ENCODE data around the gene DPF3.

Gene DPF3

GRCh38 chr14:72701237-72701565 is 192.7 kb downstream of the DPF3 start:
- WGBS (ENCODE audit: extremely low coverage, insufficient coverage, insufficient read length) = no CpG with 5 or more reads among the region's 7 CpGs
- Histone ChIP-seq H4K8ac (ENCODE audit: low read depth, low read length) (no peak overlapping the region), H2AK5ac (ENCODE audit: low read length) (no peak overlapping the region), H3K18ac (ENCODE audit: low read length) (no peak overlapping the region), H3K36me3 (ENCODE audit: control insufficient read depth in 1 of 2, insufficient read depth in 2 of 2, low read length in 2 of 2) (no peaks in the 10 kb centered on the region), H3K4ac (ENCODE audit: low read depth, low read length) (no peak overlapping the region), H3K27me3 (ENCODE audit: insufficient read depth, low read length) (no peaks in the 10 kb centered on the region), H4K91ac (ENCODE audit: low read depth, low read length) (no peak overlapping the region), H3K9ac (ENCODE audit: low read length) (no peak overlapping the region), H2AFZ (ENCODE audit: insufficient read depth, low read length, poor library complexity) (no peak overlapping the region), H3K14ac (ENCODE audit: low read length) (no peak overlapping the region), H3K79me2 (ENCODE audit: control insufficient read depth, insufficient read depth, low read length, poor library complexity) (no peaks in the 10 kb centered on the region), H3K9me3 (ENCODE audit: insufficient read depth, low read depth, low read length) (peaks cover 4% of the 10 kb centered on the region), H3K4me2 (ENCODE audit: low read length) (no peak overlapping the region), H3K4me3 (ENCODE audit: low read depth, low read length) (no peak overlapping the region), H3K27ac (ENCODE audit: low read depth, low read length) (no peak overlapping the region), H2BK5ac (ENCODE audit: low read depth, low read length, poor library complexity) (no peak overlapping the region), H3K23ac (ENCODE audit: low read length) (no peak overlapping the region), H2BK12ac (ENCODE audit: low read length) (no peak overlapping the region), H2BK120ac (ENCODE audit: insufficient read depth, low read length, poor library complexity) (no peak overlapping the region), H4K12ac (ENCODE audit: low read depth, low read length) (no peak overlapping the region), H3K79me1 (ENCODE audit: low read length) (no peaks in the 10 kb centered on the region), H3K4me1 (ENCODE audit: control insufficient read depth in 1 of 2, insufficient read depth in 2 of 2, low read length in 2 of 2) (peaks cover 0 to 2% of the 10 kb centered on the region in 2 experiments)
- no peak for DNase-seq

DNA sequence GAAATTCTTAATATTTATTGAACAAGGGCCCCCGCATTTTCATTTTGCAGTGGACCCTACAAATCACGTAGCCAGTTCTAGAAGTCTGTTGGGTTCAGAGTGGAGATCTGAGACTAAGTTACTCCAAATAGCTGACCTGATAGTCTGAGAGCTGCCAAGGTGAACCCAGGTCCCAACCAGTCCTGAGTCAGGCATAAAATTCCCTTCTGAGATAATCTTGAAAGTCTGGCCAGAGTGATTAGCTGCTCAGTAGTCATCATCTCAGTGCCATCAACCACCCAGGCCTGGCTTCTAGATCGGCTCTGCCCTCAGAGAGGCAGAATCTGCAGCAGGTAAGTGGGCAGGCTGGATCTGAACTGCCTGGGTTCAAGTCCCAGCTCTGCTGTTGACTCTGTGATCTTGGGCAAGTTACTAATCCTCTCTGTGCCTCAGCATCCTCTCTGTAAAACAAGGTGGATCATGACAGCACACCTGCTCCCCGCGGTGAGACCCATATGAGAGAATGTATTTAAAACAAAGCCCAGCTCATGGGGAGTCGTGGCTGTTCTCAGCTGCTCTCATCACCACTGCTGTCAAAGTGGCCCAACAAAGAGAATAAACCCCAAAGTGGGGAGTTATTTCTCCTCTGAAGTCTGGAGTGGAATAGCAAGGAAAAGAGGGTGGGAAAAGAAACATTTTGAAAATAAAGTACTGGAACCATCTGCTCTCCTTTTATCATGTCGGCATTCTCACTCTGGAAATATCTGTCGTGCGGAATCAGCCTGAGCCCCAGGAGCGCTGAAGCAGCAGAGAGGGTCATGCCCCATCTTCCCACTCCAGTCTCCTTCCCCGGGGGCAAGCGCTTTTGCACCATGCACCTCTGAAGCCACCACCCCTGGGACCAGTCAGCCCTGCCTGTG is 193.3 kb downstream of the DPF3 start:
- no peaks in the 10 kb centered on the region for H3K79me2 ChIP-seq (ENCODE audit: control insufficient read depth, insufficient read depth, low read length, poor library complexity)
- no peak overlapping the region for H3K14ac ChIP-seq (ENCODE audit: low read length)
- no peak overlapping the region for H3K9ac ChIP-seq (ENCODE audit: low read length)
- no peak overlapping the region for H3K4ac ChIP-seq (ENCODE audit: low read depth, low read length)
- H2BK120ac ChIP-seq (ENCODE audit: insufficient read depth, low read length, poor library complexity) = no peak overlapping the region
- no peak overlapping the region for H3K27ac ChIP-seq (ENCODE audit: low read depth, low read length)
- no peak overlapping the region for H3K23ac ChIP-seq (ENCODE audit: low read length)
- H3K27me3 ChIP-seq (ENCODE audit: insufficient read depth, low read length) = no peaks in the 10 kb centered on the region
- no peak overlapping the region for H3K4me2 ChIP-seq (ENCODE audit: low read length)
- H3K9me3 ChIP-seq (ENCODE audit: insufficient read depth, low read depth, low read length) = peaks cover 3% of the 10 kb centered on the region
- no peak overlapping the region for H3K18ac ChIP-seq (ENCODE audit: low read length)
- H2BK5ac ChIP-seq (ENCODE audit: low read depth, low read length, poor library complexity) = no peak overlapping the region
- H2BK12ac ChIP-seq (ENCODE audit: low read length) = no peak overlapping the region
- H4K91ac ChIP-seq (ENCODE audit: low read depth, low read length) = no peak overlapping the region
- no peak overlapping the region for H2AK5ac ChIP-seq (ENCODE audit: low read length)
- no peak overlapping the region for H4K12ac ChIP-seq (ENCODE audit: low read depth, low read length)
- H3K4me3 ChIP-seq (ENCODE audit: low read depth, low read length) = no peak overlapping the region
- peaks cover 0 to 2% of the 10 kb centered on the region in 2 experiments for H3K4me1 ChIP-seq (ENCODE audit: control insufficient read depth in 1 of 2, insufficient read depth in 2 of 2, low read length in 2 of 2)
- DNase-seq = no peak
- H3K36me3 ChIP-seq (ENCODE audit: control insufficient read depth in 1 of 2, insufficient read depth in 2 of 2, low read length in 2 of 2) = no peaks in the 10 kb centered on the region
- H4K8ac ChIP-seq (ENCODE audit: low read depth, low read length) = no peak overlapping the region
- WGBS (ENCODE audit: extremely low coverage, insufficient coverage, insufficient read length) = no CpG with 5 or more reads among the region's 12 CpGs
- H3K79me1 ChIP-seq (ENCODE audit: low read length) = no peaks in the 10 kb centered on the region
- H2AFZ ChIP-seq (ENCODE audit: insufficient read depth, low read length, poor library complexity) = no peak overlapping the region

- H2BK12ac ChIP-seq (ENCODE audit: low read length) = no peak overlapping the region
- peak in 1 of 2 donors; percentile 13 for DNase-seq
- no peak overlapping the region for H4K8ac ChIP-seq (ENCODE audit: low read depth, low read length)
- no peak overlapping the region for H4K12ac ChIP-seq (ENCODE audit: low read depth, low read length)
- H3K9me3 ChIP-seq (ENCODE audit: insufficient read depth, low read depth, low read length) = no peaks in the 10 kb centered on the region
- no peak overlapping the region for H2AFZ ChIP-seq (ENCODE audit: insufficient read depth, low read length, poor library complexity)
- no peak overlapping the region for H3K18ac ChIP-seq (ENCODE audit: low read length)
- H3K79me1 ChIP-seq (ENCODE audit: low read length) = no peaks in the 10 kb centered on the region
- no peak overlapping the region for H3K27ac ChIP-seq (ENCODE audit: low read depth, low read length)
- no peak overlapping the region for H3K23ac ChIP-seq (ENCODE audit: low read length)
- H3K9ac ChIP-seq (ENCODE audit: low read length) = no peak overlapping the region
- H3K36me3 ChIP-seq (ENCODE audit: control insufficient read depth in 1 of 2, insufficient read depth in 2 of 2, low read length in 2 of 2) = no peaks in the 10 kb centered on the region
- H3K4me3 ChIP-seq (ENCODE audit: low read depth, low read length) = no peak overlapping the region
- no peak overlapping the region for H3K4me2 ChIP-seq (ENCODE audit: low read length)
- no peaks in the 10 kb centered on the region for H3K27me3 ChIP-seq (ENCODE audit: insufficient read depth, low read length)
- no peak overlapping the region for H2BK120ac ChIP-seq (ENCODE audit: insufficient read depth, low read length, poor library complexity)
- H3K4ac ChIP-seq (ENCODE audit: low read depth, low read length) = no peak overlapping the region
- WGBS (ENCODE audit: extremely low coverage, insufficient coverage, insufficient read length) = no CpG with 5 or more reads among the region's 3 CpGs
- no peak overlapping the region for H2BK5ac ChIP-seq (ENCODE audit: low read depth, low read length, poor library complexity)
- H3K79me2 ChIP-seq (ENCODE audit: control insufficient read depth, insufficient read depth, low read length, poor library complexity) = no peaks in the 10 kb centered on the region
- no peak overlapping the region for H2AK5ac ChIP-seq (ENCODE audit: low read length)
- no peak overlapping the region for H3K14ac ChIP-seq (ENCODE audit: low read length)
- H4K91ac ChIP-seq (ENCODE audit: low read depth, low read length) = no peak overlapping the region
- peaks cover 0 to 2% of the 10 kb centered on the region in 2 experiments for H3K4me1 ChIP-seq (ENCODE audit: control insufficient read depth in 1 of 2, insufficient read depth in 2 of 2, low read length in 2 of 2)
Measured at GRCh38 chr14:72699852-72700257, 194.0 kb downstream of the DPF3 start.

DNA sequence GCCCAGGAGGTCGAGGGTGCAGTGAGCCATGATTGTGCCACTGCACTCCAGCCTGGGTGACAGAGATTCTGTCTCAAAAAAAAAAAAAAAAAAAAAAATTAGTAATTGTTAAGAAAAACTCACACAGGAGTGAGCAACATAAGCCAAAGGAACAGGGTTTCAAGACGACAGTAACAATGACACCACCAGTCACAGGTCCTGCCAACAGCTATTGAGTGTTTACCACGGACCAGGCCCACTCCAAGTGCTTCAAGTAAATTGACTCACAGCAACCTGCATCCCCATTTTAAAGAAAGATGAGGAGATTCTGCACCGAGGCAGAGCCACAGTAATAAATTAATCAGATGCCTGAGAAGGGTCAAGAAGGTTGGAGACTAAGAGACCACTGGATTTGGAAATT is 194.5 kb downstream of the DPF3 start:
- Histone ChIP-seq H2AK5ac (ENCODE audit: low read length) (no peak overlapping the region), H3K36me3 (ENCODE audit: control insufficient read depth in 1 of 2, insufficient read depth in 2 of 2, low read length in 2 of 2) (no peaks in the 10 kb centered on the region), H4K8ac (ENCODE audit: low read depth, low read length) (no peak overlapping the region), H3K79me2 (ENCODE audit: control insufficient read depth, insufficient read depth, low read length, poor library complexity) (no peaks in the 10 kb centered on the region), H2BK12ac (ENCODE audit: low read length) (no peak overlapping the region), H4K91ac (ENCODE audit: low read depth, low read length) (no peak overlapping the region), H3K27ac (ENCODE audit: low read depth, low read length) (no peak overlapping the region), H3K4me1 (ENCODE audit: control insufficient read depth in 1 of 2, insufficient read depth in 2 of 2, low read length in 2 of 2) (peaks cover 0 to 2% of the 10 kb centered on the region in 2 experiments), H2AFZ (ENCODE audit: insufficient read depth, low read length, poor library complexity) (no peak overlapping the region), H3K27me3 (ENCODE audit: insufficient read depth, low read length) (no peaks in the 10 kb centered on the region), H4K12ac (ENCODE audit: low read depth, low read length) (no peak overlapping the region), H3K79me1 (ENCODE audit: low read length) (no peaks in the 10 kb centered on the region), H2BK5ac (ENCODE audit: low read depth, low read length, poor library complexity) (no peak overlapping the region), H2BK120ac (ENCODE audit: insufficient read depth, low read length, poor library complexity) (no peak overlapping the region), H3K14ac (ENCODE audit: low read length) (no peak overlapping the region), H3K4me2 (ENCODE audit: low read length) (no peak overlapping the region), H3K4me3 (ENCODE audit: low read depth, low read length) (no peak overlapping the region), H3K23ac (ENCODE audit: low read length) (no peak overlapping the region), H3K9ac (ENCODE audit: low read length) (no peak overlapping the region), H3K18ac (ENCODE audit: low read length) (no peak overlapping the region), H3K9me3 (ENCODE audit: insufficient read depth, low read depth, low read length) (no peaks in the 10 kb centered on the region), H3K4ac (ENCODE audit: low read depth, low read length) (no peak overlapping the region)
- WGBS (ENCODE audit: extremely low coverage, insufficient coverage, insufficient read length) = no CpG with 5 or more reads among the region's 4 CpGs
- DNase-seq = no peak

Measured in trophoblast cell (in vitro differentiated cells and primary cell).